ENCODE data around the gene MREG.
"Not testable (repeated sequence)": the region's sequence is repeated elsewhere in the genome, so short reads cannot be mapped to it uniquely, and the experiment has no call there.

MREG gene

DNA sequence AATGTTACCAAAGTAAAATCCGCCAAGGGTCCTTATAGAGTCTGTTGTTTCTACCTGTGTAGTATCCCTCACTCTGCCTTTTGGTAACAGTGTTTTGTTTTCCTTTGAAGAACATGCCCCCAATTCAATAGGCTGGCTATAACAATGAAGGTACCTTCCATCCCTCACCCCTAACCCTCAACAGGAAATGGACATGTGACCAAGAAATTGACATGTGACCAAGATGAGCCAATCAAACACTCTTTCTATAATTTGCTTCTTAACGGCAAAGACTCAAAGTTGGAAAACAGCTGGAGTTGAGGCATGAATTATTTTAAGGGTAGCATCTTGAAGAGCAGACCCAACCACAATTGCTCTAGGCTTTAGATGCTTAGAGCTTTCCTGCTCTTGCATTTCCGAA lies 5.4 kb upstream of the MREG start:
- DNase-seq = no peak

DNA sequence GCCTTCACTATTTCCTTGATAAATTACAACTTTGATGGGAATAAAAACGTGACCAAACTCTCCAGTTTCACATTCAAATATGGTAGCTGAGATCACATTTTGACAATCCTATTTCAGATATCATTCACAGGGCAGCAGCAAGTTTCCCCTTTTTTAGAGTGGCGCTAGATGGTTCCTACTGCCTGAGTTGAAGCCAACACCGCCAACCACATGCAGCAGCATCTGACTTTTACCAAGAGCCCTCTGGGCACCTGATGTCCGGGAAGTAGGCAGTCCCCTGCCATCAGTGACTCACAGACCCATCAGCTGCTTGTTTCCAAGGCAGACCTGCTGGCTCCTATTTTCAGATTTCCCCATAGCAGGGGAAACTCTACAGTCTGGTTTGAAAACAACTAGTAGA lies 4.0 kb upstream of the MREG start:
- DNase-seq = peak; percentile 49

DNA sequence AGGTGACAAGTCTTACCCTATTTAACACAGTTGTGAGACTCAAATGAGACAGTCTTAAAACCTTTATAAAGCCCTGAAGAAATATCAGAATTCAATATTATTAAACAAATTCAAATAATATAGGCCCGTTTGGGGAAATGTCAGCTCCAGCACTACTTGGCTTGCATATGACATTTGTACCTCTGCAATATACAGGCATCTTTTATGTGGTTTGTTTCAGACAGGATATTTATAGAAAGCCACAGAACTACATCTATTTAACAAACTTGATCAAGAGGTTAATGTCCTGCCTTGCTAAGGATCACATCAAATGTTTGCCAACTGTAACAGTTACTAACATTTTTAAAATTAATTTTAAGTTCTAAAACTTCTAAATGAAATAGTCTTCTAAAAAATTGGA lies 3.2 kb upstream of the MREG start:
- no peak for DNase-seq

DNA sequence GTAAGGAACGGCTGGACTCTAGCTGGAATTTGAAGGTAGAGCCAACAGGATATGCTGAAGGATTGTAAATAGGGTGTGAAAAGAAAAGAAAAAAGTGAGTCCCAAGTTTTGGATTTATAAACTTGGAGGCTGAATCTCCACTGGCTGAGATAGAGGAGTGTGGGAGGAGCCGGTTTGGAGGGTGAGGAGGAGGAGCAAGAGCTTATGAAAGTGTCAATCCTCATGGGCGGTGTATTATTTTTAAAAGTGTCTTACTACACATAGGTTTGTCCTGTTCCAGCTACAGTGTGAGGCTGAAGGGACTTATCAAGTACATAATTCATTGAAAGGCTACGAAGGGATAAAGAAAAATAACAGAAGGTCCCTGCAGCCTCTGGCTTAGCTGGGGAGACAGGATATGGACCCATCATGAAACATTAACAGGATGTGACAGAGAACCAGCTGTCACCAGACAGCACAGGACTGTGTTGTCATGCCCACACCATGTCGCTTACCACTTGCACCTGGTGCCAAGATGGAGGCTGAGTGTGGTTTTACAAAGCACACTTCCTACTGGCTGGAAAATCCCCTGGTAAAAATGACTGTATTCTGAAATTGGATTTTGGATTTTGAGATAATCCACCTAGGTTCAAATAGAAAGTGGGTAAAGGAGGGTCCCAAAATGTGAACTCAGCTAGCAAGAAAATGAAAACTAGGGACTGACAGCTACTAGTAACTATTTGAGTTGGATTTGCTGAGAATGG lies 2.5 kb upstream of the MREG start:
- peak; percentile 92 for DNase-seq

DNA sequence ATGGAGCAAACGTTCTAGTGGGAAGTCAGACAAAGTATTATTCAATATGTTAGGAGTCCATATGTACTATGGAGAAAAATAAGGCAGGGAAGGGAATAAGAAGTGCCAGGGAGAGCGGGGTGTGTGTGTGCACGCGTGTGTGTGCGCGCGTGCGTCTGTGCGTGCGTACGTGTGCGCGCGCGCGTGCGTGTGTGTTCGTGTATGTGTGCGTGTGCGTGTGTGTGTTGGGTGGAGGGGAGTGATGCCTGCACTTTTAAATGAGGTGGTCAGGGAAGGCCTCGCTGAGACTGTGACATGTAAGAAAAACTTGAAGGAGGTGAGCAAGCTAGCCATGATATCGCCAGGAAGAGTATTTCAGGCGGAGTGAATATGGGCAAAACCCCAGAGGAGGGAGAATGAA lies 1.6 kb upstream of the MREG start:
- no peak for DNase-seq

DNA sequence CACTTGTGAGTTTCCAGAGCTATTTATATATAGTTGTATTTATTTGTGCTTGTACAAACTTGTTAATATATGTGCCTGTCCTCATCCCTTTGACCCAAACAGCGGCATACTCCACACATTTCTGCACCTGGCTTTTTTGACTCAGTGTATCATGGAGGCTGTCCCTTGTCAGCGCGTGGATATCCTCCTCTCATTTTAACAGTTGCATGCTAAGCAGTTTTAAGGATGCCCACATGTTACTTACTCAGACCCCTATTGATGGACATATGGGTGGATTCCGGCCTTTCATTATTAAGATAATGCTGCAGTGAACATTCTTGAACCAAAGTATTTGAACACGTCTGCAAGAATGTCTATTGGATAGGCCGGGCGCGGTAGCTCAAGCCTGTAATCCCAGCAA lies 655 bp upstream of the MREG start:
- no peak for DNase-seq

DNA sequence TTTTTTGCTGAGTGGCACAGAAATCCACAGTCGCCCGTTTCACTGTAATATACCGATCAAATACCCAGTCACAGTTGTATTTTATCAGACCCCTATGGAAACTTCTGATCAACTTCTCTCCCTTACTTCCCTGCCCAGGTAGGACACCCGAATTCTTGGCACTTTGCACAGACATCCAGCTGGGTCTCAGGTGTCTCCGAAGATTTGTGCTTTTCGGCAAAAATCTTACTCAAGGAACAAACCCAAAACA lies 596 bp downstream of the MREG start:
- peak; percentile 39 for DNase-seq

DNA sequence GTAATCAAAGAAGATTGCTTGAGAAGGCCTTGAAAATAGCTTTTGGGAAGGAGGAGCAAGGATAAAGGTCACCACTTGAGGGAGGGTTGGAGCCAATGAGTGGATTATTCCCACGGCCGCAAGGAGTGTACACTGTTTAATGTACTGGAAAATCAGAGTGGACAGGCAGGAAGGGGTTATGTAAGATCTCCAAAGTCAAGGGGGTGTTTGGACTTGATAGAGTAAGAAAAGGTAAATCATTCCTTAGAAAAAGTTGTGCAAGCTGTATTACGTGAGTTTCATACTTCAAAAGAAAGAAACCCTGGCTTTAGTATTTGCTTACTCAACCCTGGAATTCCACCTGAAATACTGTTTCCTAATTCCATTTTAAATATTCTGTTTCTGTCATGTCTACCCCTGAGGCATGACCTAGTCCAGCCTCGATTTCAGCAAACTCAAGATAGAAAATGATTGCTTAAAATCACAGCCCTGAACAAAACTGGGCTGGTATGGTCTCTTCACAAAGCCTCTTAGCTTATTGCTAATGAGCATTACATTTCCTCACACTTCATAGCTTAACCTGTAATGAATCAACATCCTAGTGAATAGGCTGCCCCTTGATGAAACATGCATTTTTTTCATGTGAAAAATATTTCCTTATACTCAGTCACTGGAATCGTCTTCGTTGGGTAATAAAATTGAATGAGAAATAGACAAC lies 1.1 kb downstream of the MREG start:
- peak; percentile 32 for DNase-seq

DNA sequence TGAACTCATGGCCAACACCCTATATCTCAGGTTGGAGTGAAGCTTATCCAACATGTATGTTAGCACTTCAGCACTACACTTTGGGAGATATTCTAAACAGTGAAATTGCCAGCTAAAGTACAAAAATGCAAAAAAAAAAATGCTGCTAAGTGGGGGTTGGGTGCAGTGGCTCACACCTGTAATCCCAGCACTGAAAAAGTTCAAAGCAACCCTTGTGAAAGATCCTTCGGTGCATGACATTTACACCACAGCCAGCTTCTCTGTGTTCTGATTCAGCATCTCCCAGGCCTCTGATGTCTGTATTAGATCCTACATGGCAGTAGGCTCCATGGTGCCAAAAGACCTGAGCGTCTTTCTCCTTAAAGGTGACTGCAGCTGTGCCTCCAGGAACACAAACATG lies 4.1 kb downstream of the MREG start:
- DNase-seq = not testable (repeated sequence)

DNA sequence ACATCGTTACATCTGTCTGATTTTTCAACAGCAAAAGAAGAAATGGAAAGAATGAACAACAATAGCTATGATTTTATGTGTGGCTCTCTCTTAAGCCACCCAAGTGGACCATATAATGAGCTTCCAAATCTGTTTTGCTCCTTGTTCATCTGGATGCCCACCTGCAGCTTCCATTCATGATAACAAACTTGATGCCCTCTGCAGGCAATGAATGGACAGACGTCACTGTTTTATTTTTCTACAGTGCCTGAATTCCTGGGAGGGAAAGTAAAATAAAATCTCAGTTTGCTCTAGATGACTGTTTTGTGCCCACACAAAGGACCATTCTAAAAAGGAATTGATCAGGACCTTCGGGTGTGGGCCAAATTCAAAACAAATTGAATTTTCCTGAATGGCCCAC lies 5.0 kb downstream of the MREG start:
- no peak for DNase-seq

DNA sequence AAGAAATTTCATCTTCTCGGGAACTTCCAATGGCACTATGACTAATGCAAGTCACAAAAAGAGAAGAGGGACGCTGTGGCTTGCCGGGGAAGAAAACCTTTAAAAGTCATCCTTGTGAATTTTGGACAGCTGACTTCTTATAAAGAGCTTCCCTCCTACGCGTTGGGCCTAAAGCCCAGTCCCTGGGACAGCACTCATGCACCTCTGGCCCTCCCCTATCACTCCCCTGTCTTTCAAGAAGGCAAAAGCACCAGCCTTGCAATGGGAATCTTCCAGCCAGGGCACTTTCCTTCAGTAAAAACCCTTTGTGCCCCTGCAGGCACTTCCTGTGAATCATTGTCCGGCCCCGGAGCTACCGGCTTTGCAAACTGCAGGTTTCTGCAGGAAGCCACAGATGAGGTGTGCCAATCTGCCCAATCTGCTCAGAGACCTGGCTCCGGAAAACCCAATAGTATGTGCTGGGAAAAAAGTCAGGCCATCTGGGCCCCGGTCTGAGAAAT lies 7.1 kb downstream of the MREG start:
- DNase-seq = no peak

DNA sequence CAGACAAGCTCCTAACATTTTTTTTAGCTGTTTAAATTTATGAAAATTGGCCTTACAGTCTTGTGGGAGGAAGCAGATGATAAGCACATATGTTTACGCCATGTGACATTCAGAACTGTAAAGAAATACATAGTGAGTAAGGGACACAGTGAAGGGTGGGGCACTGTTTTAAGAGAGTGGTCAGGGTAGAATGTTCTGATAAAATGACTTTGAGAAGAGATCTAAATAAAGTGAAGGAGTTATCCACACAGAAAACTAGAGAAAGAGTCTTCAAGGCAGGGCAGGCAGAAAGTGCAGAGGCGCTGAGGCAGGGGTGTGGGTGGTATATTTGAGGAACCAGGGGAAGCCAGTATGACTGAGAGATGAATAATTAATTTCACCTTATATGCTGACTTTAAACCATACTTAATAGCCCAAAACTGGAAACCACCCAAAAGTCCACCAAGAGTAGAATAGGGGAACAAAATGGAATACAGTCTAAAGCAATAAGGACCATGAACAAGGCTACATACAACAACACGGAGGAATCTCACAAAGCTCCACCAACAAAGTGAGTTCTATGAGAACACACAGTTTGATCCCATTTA lies 8.6 kb downstream of the MREG start:
- no peak for DNase-seq

DNA sequence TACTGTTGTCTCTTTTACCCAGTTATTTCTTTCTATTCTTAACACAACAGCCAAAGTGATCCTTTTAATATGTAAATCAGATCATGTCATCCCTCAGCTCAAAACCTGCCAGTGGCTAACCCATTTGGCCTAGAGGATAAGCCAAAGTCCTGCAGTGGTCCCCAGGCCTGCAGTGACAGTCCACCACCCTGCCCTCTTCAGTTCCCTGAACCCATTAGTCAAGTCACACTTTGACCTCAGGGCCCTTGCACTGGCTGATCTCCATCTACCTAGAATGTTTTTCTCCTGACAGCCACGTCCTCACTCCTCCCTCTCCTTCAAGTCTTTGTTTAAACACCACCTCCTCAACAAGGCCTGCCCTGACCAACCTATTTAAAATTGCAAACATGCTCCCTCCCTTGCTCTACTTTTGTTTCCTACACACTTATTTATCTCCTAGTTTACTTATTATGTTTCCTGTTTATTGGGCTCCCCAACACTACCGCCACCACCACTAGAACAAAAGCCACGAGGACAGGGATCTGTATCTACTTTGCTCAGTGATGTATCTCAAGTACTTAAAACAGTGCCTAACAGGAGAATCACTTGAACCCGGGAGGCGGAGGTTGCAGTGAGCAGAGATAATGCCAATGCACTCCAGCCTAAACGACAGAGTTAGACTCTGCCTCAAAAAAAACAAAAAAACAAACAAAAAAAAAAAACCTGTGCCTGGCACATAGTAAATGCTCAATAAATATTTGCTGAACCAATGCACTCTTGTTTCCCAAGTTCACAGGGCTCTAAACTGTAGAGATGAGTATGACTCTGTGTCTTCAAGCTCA lies 9.3 kb downstream of the MREG start:
- no peak for DNase-seq

DNA sequence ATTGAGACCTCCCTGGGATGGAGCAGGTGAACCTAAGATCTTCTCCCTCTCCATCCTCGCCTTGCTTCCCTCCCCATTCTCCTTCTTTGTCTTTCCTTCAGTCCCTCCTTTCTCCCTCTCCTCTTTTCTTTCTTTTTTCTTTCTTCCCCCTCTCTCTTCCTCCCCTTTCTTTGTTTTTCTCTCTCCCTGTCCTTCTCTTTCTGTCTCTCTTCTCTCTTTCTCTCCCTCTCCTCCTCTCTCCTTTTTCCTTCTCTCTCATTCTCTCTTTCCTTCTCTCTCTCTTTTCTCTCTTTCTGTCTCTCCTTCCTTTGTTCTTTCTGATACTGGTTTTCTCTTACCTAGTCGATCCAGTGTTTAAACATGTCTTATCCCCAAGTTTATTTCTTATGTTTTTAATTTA lies 10.7 kb downstream of the MREG start:
- no peak for DNase-seq

DNA sequence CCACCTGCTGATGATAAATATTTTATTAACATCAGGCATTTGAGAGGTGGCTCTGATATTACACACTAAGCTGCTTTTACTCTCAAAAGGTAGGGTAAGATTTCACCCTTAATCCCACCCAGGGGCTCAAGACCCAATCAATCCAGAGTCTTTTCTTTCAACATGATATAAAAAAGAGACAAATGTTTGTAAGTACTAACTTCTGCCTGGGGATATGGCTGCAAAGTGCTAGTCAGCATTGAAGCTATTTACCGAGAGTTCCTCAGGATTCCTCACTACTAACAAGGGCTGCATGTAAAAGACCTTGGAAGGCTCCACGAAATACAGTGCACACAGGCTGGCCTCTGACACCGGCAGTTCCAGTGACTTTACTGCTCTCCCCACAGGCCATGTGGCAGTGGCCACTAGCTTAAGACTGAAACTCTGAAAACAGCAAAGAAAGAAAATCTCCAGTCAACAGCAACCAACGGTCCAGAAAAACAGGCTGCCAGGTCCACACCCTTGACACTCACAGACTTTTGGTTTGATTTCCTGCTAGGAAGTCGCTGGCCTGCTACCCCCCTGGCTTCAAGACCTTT lies 11.2 kb downstream of the MREG start:
- no peak for DNase-seq

DNA sequence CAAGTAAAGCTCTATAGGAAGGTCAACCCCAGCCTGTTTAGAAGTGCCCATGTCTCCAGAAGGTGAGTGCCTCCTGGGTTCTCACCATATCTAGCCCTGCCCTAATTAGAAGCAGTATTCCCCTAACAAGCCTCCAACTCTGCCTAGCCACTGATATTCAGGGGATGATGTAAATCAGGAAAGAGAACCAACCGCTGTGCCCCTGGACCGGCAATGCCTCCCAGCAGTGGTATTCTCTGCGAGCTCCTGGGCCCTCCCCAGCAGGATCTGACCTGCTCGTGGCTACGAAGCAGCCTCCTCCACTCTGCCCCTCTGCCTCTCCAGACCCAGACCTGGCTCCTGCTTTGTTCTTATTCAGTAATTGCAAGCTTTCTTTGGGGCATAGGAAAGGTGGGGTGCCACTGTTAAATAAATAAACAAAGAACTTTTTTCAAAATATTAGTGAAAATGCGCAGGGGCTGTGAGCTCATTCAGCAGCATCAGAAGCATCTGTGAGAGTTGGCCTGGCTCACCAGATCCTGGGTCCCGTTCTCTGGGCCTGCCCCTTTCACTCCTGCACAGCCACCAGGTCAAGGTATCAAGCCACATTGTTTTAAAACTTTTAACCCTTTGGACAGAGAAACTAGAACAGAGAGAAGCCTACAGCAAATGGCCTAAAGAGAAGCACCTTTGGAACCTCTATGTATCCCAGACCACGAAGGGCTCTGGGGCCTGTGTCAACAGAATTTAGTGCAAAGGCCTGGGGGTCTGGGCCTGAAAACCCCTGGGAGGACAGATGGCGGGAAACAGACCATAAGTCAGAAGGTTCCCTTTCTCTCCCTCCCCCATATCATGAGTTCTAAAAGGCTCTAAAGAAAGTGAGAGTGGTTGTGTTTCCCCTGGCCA lies 11.9 kb downstream of the MREG start:
- no peak for DNase-seq

DNA sequence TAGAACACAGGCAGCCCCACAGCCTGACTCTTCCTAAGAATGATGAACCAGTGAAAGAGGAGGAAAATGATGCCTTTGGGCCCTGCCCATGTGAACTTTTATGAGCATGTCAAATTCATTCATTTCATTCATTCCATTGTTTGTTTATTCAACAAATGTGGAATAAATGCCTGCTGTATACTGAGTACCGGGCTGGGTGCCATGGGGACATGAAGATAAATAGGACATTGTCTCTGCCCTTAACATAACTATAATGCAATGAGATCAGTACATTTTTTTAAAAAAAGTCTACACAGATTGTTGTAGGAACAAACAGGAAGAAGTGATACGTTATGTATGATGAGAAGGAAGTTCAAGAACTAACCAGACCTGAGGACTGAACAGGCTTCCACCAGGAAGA lies 14.7 kb downstream of the MREG start:
- DNase-seq = no peak

DNA sequence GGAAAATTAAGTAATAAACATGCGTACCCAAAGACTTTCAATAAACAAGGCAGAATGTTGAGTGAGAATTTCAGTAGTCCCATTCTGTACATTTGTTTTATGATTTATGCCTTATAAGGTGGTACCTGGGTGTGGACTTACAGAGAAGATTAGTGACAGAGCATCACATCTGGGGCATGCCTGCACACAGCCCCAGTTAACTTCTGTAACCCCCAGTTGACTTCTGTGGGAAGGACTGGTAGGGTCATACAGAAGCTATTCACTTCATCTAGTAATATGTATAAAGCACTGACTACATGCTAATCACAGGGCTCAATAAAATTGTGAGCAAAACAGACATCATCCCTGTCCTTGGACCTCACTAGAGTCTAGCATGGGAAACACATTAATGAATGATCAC lies 16.1 kb downstream of the MREG start:
- no peak for DNase-seq

DNA sequence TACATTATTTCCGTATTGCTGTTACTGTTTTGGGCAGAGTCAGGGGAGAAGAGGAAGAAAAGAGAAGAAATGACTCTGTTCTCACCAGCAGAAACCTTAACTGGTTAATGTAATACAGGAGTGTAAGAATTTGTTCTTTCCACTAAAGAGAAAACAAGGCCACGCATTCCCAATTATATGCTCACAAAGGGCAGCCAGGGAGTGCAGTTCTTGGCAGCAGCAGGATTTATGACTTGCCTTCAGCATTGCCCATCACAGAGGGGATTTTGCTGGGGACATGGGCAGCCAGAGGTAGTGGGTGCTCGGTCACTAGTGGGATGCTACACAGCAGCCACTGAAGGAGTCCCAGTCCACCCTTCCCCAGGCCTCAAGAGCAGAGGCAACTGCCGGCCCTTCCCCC lies 18.4 kb downstream of the MREG start:
- DNase-seq = no peak

DNA sequence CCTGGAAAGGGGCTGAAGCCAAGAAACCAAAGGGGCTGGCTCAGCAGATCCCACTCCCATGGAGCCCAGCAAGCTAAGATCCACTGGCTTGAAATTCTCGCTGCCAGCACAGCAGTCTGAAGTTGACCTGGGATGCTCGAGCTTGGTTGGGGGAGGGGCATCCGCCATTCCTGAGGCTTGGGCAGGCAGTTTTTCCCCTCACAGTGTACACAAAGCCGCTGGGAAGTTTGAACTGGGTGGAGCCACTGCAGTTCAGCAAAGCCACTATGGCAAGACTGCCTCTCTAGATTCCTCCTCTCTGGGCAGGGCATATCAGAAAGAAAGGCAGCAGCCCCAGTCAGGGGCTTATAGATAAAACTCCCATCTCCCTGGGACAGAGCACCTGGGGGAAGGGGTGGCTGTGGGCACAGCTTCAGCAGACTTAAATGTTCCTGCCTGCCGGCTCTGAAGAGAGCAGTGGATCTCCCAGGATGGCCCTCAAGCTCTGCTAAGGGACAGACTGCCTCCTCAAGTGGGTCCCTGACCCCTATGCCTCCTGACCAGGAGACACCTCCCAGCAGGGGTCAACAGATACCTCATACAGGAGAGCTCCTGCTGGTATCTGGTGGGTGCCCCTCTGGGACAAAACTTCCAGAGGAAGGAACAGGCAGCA lies 24.7 kb downstream of the MREG start:
- DNase-seq = not testable (repeated sequence)

DNA sequence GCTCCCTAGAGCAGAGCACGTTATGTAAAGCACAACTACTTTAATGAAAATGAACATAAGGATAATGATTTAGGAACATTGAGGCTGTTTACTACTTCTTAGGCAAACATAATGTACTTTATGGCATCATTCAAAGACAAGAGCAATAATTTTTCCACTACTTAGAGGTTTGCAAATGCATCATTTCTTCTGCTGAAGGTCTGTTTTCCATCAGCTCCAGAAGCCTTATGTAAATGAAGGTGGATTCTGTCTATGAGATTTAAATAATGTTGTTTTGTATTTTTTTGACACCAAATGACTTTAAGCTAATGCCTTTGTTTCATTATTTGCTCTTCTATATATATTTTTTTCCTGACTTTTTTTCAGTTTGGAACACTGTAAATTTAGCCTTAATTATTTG lies 28.1 kb downstream of the MREG start:
- no peak for DNase-seq

DNA sequence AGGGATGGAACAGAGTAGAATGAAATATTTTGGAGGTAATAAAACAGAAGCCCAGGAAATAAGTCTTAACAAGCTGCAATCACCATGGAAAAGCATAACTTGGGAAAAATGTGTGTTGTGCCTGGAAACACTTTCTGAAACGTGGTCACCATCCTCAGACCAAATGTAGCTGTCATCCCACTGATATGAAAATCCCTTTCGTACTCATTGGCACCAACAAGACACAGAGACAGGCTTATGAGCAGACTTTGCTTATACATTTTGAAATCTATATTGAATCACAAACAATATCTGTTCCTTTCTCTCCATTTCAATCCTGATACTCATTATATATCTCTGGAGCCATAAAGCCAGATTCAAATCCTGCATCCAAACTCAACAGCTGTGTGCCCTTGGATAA lies 28.7 kb downstream of the MREG start:
- no peak for DNase-seq
